Parathyroid adenoma (tissue), 2 donors: ENCODE data around the gene B4GALNT3.

Source experiments
- H2AFZ ChIP-seq: fragments of 300-600 bp; sonication (generic); one replicate; pipeline ENCODE4 v1.7.0; 2017; ENCODE audit warnings: antibody characterized with exemption, mild to moderate bottlenecking
- H3K27ac ChIP-seq: fragments of 300-600 bp; sonication (generic); one replicate; pipeline ENCODE4 v1.7.0; 2017
- H3K27me3 ChIP-seq: fragments of 300-600 bp; sonication (generic); one replicate; pipeline ENCODE4 v1.7.0; 2017; ENCODE audit warnings: low read length; ENCODE audit not compliant: control insufficient read depth, insufficient read depth
- H3K36me3 ChIP-seq: fragments of 300-600 bp; sonication (generic); one replicate; pipeline ENCODE4 v1.7.0; 2017; ENCODE audit warnings: low read length; ENCODE audit not compliant: control insufficient read depth, insufficient read depth
- H3K4me1 ChIP-seq: fragments of 300-600 bp; sonication (generic); one replicate; pipeline ENCODE4 v1.7.0; 2017; ENCODE audit warnings: control low read depth
- H3K4me2 ChIP-seq: fragments of 300-600 bp; sonication (generic); one replicate; pipeline ENCODE4 v1.7.0; 2017; ENCODE audit warnings: low read length
- H3K4me3 ChIP-seq: fragments of 300-600 bp; sonication (generic); one replicate; pipeline ENCODE4 v1.7.0; 2017; ENCODE audit warnings: low read depth, low read length
- H3K79me2 ChIP-seq: fragments of 300-600 bp; sonication (generic); one replicate; pipeline ENCODE4 v1.7.0; 2017; ENCODE audit warnings: control low read depth
- H3K9ac ChIP-seq: fragments of 300-600 bp; sonication (generic); one replicate; pipeline ENCODE4 v1.7.0; 2017; ENCODE audit warnings: mild to moderate bottlenecking
- H3K9me3 ChIP-seq: fragments of 300-600 bp; sonication (generic); one replicate; pipeline ENCODE4 v1.7.0; 2017; ENCODE audit warnings: low read length; ENCODE audit not compliant: control insufficient read depth
- CTCF ChIP-seq: fragments of 300-600 bp; sonication (generic); IDR thresholded peaks from one replicate; pipeline ENCODE4 v1.7.0; 2017; ENCODE audit warnings: antibody characterized with exemption, mild to moderate bottlenecking
- donor health status: primary hyperparathyroidism.

B4GALNT3 gene

GRCh38 chr12:552466-552865 is 92.7 kb downstream of the B4GALNT3 start:
- no peak overlapping the region for H3K9ac ChIP-seq
- no peak overlapping the region for H3K27ac ChIP-seq
- H3K4me1 ChIP-seq, result no peaks in the 10 kb centered on the region
- no peaks in the 10 kb centered on the region for H3K36me3 ChIP-seq
- H3K79me2 ChIP-seq, result no peaks in the 10 kb centered on the region
- no peak overlapping the region for H3K4me3 ChIP-seq
- H3K4me2 ChIP-seq, result no peak overlapping the region
- H3K27me3 ChIP-seq, result no peaks in the 10 kb centered on the region
- TF ChIP-seq CTCF, result no peak
- no peaks in the 10 kb centered on the region for H3K9me3 ChIP-seq
- no peak overlapping the region for H2AFZ ChIP-seq

GRCh38 chr12:553216-554000 is 93.7 kb downstream of the B4GALNT3 start:
- H3K9ac ChIP-seq, result no peak overlapping the region
- no peaks in the 10 kb centered on the region for H3K27me3 ChIP-seq
- TF ChIP-seq CTCF, result no peak
- no peaks in the 10 kb centered on the region for H3K36me3 ChIP-seq
- H3K9me3 ChIP-seq, result no peaks in the 10 kb centered on the region
- no peak overlapping the region for H2AFZ ChIP-seq
- H3K4me3 ChIP-seq, result no peak overlapping the region
- H3K4me2 ChIP-seq, result no peak overlapping the region
- no peaks in the 10 kb centered on the region for H3K79me2 ChIP-seq
- no peaks in the 10 kb centered on the region for H3K4me1 ChIP-seq
- no peak overlapping the region for H3K27ac ChIP-seq

GRCh38 chr12:554001-554285 is 94.2 kb downstream of the B4GALNT3 start:
- H3K9ac ChIP-seq, result no peak overlapping the region
- no peak overlapping the region for H3K27ac ChIP-seq
- no peaks in the 10 kb centered on the region for H3K4me1 ChIP-seq
- no peaks in the 10 kb centered on the region for H3K79me2 ChIP-seq
- no peaks in the 10 kb centered on the region for H3K9me3 ChIP-seq
- no peaks in the 10 kb centered on the region for H3K36me3 ChIP-seq
- H3K4me2 ChIP-seq, result no peak overlapping the region
- H3K4me3 ChIP-seq, result no peak overlapping the region
- H2AFZ ChIP-seq, result no peak overlapping the region
- TF ChIP-seq CTCF, result no peak
- no peaks in the 10 kb centered on the region for H3K27me3 ChIP-seq

GRCh38 chr12:556498-556897 is 96.8 kb downstream of the B4GALNT3 start:
- Histone ChIP-seq H3K4me2 (no peak overlapping the region), H3K36me3 (no peaks in the 10 kb centered on the region), H3K79me2 (no peaks in the 10 kb centered on the region), H3K4me1 (no peaks in the 10 kb centered on the region), H3K27ac (no peak overlapping the region), H3K9me3 (no peaks in the 10 kb centered on the region), H3K9ac (no peak overlapping the region), H2AFZ (no peak overlapping the region), H3K4me3 (no peak overlapping the region), H3K27me3 (no peaks in the 10 kb centered on the region)
- TF ChIP-seq CTCF, result no peak

GRCh38 chr12:558580-558979 is 98.8 kb downstream of the B4GALNT3 start:
- Histone ChIP-seq H3K36me3 (no peaks in the 10 kb centered on the region), H3K4me3 (no peak overlapping the region), H3K27ac (no peak overlapping the region), H3K9me3 (no peaks in the 10 kb centered on the region), H3K79me2 (no peaks in the 10 kb centered on the region), H3K27me3 (no peaks in the 10 kb centered on the region), H2AFZ (no peak overlapping the region), H3K4me2 (no peak overlapping the region), H3K9ac (no peak overlapping the region), H3K4me1 (no peaks in the 10 kb centered on the region)
- TF ChIP-seq CTCF, result no peak
